ENCODE data around the gene SMG5. TPM values are rescaled to one million over a fixed set of nuclear protein-coding genes. Genes with fewer than 3 reads are reported as not detected.

Gene SMG5
- total RNA-seq, 1 experiment from 2014 or later = 103 TPM

GRCh38 chr1:156305215-156305614 lies 22.6 kb upstream of the SMG5 start:
- TF ChIP-seq CTCF (conservative IDR thresholded peaks at IDR 0.05) = no peak
- no peak for DNase-seq
- no peak overlapping the region for H4K8ac ChIP-seq (replicated peaks; ENCODE audit: insufficient read length, low read depth, low read length)
- H3K4me2 ChIP-seq (ENCODE audit: insufficient read depth, insufficient read length, low read length) = no peak overlapping the region
- WGBS (ENCODE audit: extremely low coverage, insufficient read length, low lambda C conversion rate) = no CpG with 5 or more reads among the region's 2 CpGs
- H2AFZ ChIP-seq (ENCODE audit: low read length) = no peak overlapping the region
- H2BK15ac ChIP-seq (ENCODE audit: low read depth, low read length) = no peak overlapping the region
- no peak overlapping the region for H4K91ac ChIP-seq (ENCODE audit: insufficient read length, low read depth, low read length)
- no peak overlapping the region for H2BK120ac ChIP-seq (ENCODE audit: low read depth, low read length, poor library complexity, severe bottlenecking)
- no peaks in the 10 kb centered on the region for H4K20me1 ChIP-seq (ENCODE audit: control insufficient read depth, insufficient read depth, insufficient read length)
- no peaks in the 10 kb centered on the region for H3K79me2 ChIP-seq (ENCODE audit: insufficient read depth, low read length)
- peaks cover 15 to 56% (median 34%) of the 10 kb centered on the region in 3 experiments; a peak in 6 of 7 replicates for H3K36me3 Mint-ChIP-seq (ENCODE audit: insufficient read depth in 1 of 3, low read depth in 3 of 3)
- H3K4me3 Mint-ChIP-seq = no peak overlapping the region
- H3K27me3 Mint-ChIP-seq (ENCODE audit: low read depth) = no peaks in the 10 kb centered on the region; the same call in 1 of the 2 replicates
- no peak overlapping the region for H4K5ac ChIP-seq (ENCODE audit: insufficient read length, low read depth, low read length)
- H2BK5ac ChIP-seq (ENCODE audit: insufficient read length, low read length) = no peak overlapping the region
- no peaks in the 10 kb centered on the region for H3K79me1 ChIP-seq (ENCODE audit: insufficient read depth, low read depth, low read length, poor library complexity, severe bottlenecking)
- H3K4ac ChIP-seq (ENCODE audit: low read depth, low read length) = no peak overlapping the region
- H3K23ac ChIP-seq (ENCODE audit: insufficient read length, low read depth, low read length) = no peak overlapping the region
- no peaks in the 10 kb centered on the region for H3K23me2 ChIP-seq (ENCODE audit: insufficient read length, low read depth, low read length, poor library complexity, severe bottlenecking)
- H3K4me1 ChIP-seq (ENCODE audit: insufficient read depth, low read length) = no peaks in the 10 kb centered on the region
- H3K56ac ChIP-seq (ENCODE audit: insufficient read length, low read depth, low read length) = no peak overlapping the region
- no peak overlapping the region for H3K27ac ChIP-seq (ENCODE audit: insufficient read length, low read depth, low read length)
- H3K27ac Mint-ChIP-seq = peak overlapping the region in 1 of 3 experiments; percentile 4; a peak in 1 of 7 replicates
- no peaks in the 10 kb centered on the region for H3K9me3 Mint-ChIP-seq
- no peak overlapping the region for H2AK5ac ChIP-seq (ENCODE audit: insufficient read length, low read length)
- no peak overlapping the region for H3K18ac ChIP-seq (ENCODE audit: insufficient read length, low read depth, low read length)
- no peak overlapping the region for H2BK20ac ChIP-seq (ENCODE audit: low read depth, low read length, poor library complexity, severe bottlenecking)
- H3K9me3 ChIP-seq (ENCODE audit: control insufficient read depth, low read depth, low read length) = no peaks in the 10 kb centered on the region
- H3K9ac ChIP-seq (ENCODE audit: extremely low read depth, insufficient read length, low read length) = no peak overlapping the region
- H3K14ac ChIP-seq (ENCODE audit: insufficient read depth, low read length) = no peak overlapping the region
- H3K27me3 ChIP-seq (ENCODE audit: insufficient read depth, low read length) = no peaks in the 10 kb centered on the region
- peaks cover 2% of the 10 kb centered on the region in 2 experiments; a peak in 1 of 4 replicates for H3K4me1 Mint-ChIP-seq
- no peak overlapping the region for H2BK12ac ChIP-seq (ENCODE audit: insufficient read length, low read depth, low read length)
- H3T11ph ChIP-seq (ENCODE audit: low read length) = no peak overlapping the region
